H1 (cell line): ENCODE results near the gene EMC10. TPM values are rescaled to one million over a fixed set of nuclear protein-coding genes. Genes with fewer than 3 reads are reported as not detected.

Experiments
- CTCF ChIA-PET: fragments of 300-600 bp; sonication (Branson Sonifier 250); formaldehyde crosslinking; loops from one replicate; lab custom pipeline; 2021; ENCODE audit not compliant: partially characterized antibody; lab: Charles Lee
- POLR2A ChIA-PET: fragments of 300-600 bp; sonication (Branson Sonifier 250); formaldehyde crosslinking; loops from one replicate; lab custom pipeline; 2021; ENCODE audit warnings: inconsistent platforms; ENCODE audit not compliant: partially characterized antibody; lab: Charles Lee
- DNase-seq, 2 experiments: peaks; one replicate each; pipeline versions ENCODE4 v3.0.0 to v3.0.0-alpha.2; 2010 to 2022; ENCODE audit warnings: low spot score in 2 of 2, low read depth in 1 of 2, mixed read lengths in 1 of 2
- FAIRE-seq: peaks from 2 replicates; lab custom pipeline; 2011; peaks lifted over from hg19 to GRCh38; lab: Jason Lieb, UNC
- H2AFZ ChIP-seq: 2 replicates; pipeline ENCODE4 v1.8.1; 2012; ENCODE audit warnings: low read length, inconsistent platforms
- H2AK5ac ChIP-seq: 2 replicates; pipeline ENCODE4 v1.6.1; 2013; ENCODE audit warnings: low read depth, low read length
- H2BK120ac ChIP-seq: replicated peaks from 2 replicates; pipeline ENCODE3; 2013; ENCODE audit warnings: low read depth, low read length, inconsistent platforms
- H2BK12ac ChIP-seq: 2 replicates; pipeline ENCODE4 v1.6.1; 2013; ENCODE audit warnings: low read depth, low read length
- H2BK15ac ChIP-seq: 2 replicates; pipeline ENCODE4 v1.6.1; 2013; ENCODE audit warnings: low read length
- H2BK20ac ChIP-seq: 2 replicates; pipeline ENCODE4 v1.6.1; 2013; ENCODE audit warnings: low read length
- H2BK5ac ChIP-seq: 2 replicates; pipeline ENCODE4 v1.6.1; 2013; ENCODE audit warnings: low read depth, low read length
- H3K14ac ChIP-seq: 2 replicates; pipeline ENCODE4 v1.6.1; 2013; ENCODE audit warnings: inconsistent platforms; ENCODE audit not compliant: insufficient read length
- H3K18ac ChIP-seq: 2 replicates; pipeline ENCODE4 v1.6.1; 2013; ENCODE audit warnings: low read length; ENCODE audit errors: extremely low read depth
- H3K23ac ChIP-seq: 2 replicates; pipeline ENCODE4 v1.6.1; 2013; ENCODE audit warnings: inconsistent platforms; ENCODE audit not compliant: insufficient read length
- H3K23me2 ChIP-seq: 2 replicates; pipeline ENCODE4 v1.6.1; 2013; ENCODE audit warnings: low read depth, low read length
- H3K27ac ChIP-seq: 2 replicates; pipeline ENCODE4 v1.6.1; 2011; ENCODE audit warnings: low read depth, low read length, inconsistent platforms
- H3K27me3 ChIP-seq, 4 experiments: replicated peaks in 1 of 4; 1 replicate in 1 of 4; 2 replicates in 3 of 4; pipeline versions ENCODE4 v1.6.1 to v1.8.1; 2011 to 2013; ENCODE audit warnings: low read length in 3 of 4, mild to moderate bottlenecking in 3 of 4, inconsistent platforms in 2 of 4, mixed read lengths in 2 of 4, moderate library complexity in 1 of 4; ENCODE audit not compliant: control insufficient read depth in 3 of 4, insufficient read depth in 3 of 4; ENCODE audit errors: extremely low read depth in 1 of 4
- H3K36me3 ChIP-seq, 4 experiments: 2 replicates each; pipeline versions ENCODE4 v1.6.1 to v1.8.1; 2011 to 2013; ENCODE audit warnings: mild to moderate bottlenecking in 4 of 4, low read length in 3 of 4, moderate library complexity in 2 of 4, control low read depth in 1 of 4, inconsistent platforms in 1 of 4; ENCODE audit not compliant: insufficient read depth in 4 of 4, control insufficient read depth in 2 of 4
- H3K4ac ChIP-seq: replicated peaks from 2 replicates; pipeline ENCODE3; 2013; ENCODE audit warnings: low read length, low read depth, mixed read lengths, inconsistent platforms; ENCODE audit not compliant: insufficient read length
- H3K4me1 ChIP-seq, 4 experiments: replicated peaks in 1 of 4; 1 replicate in 1 of 4; 2 replicates in 3 of 4; pipeline versions ENCODE4 v1.6.1 to v1.8.1; 2011 to 2013; ENCODE audit warnings: low read length in 3 of 4, inconsistent platforms in 2 of 4, mixed read lengths in 1 of 4; ENCODE audit not compliant: insufficient read depth in 4 of 4, control insufficient read depth in 3 of 4
- H3K4me2 ChIP-seq, 2 experiments: 2 replicates each; pipeline versions ENCODE4 v1.6.1 to v1.8.1; 2011 to 2013; ENCODE audit warnings: low read depth in 2 of 2, low read length in 2 of 2, control low read depth in 1 of 2, inconsistent platforms in 1 of 2, mild to moderate bottlenecking in 1 of 2; ENCODE audit not compliant: insufficient read depth in 1 of 2
- H3K4me3 ChIP-seq, 4 experiments: fragments of 200-600, 300-600 bp in 1 of 4; sonication (generic), shearing (Covaris generic), sonication (Bioruptor Twin) in 1 of 4; 2 replicates each; pipeline versions ENCODE4 v1.5.1 to v1.8.1; 2011 to 2016; ENCODE audit warnings: low read length in 4 of 4, low read depth in 3 of 4, control low read depth in 2 of 4, inconsistent platforms in 2 of 4, mild to moderate bottlenecking in 2 of 4, mixed read lengths in 1 of 4, moderate library complexity in 1 of 4; ENCODE audit not compliant: insufficient read depth in 2 of 4; ENCODE audit errors: extremely low read depth in 1 of 4
- H3K56ac ChIP-seq: replicated peaks from 2 replicates; pipeline ENCODE3; 2013; ENCODE audit warnings: low read depth, mild to moderate bottlenecking, mixed read lengths, low read length, inconsistent platforms; ENCODE audit not compliant: insufficient read length
- H3K79me1 ChIP-seq: 2 replicates; pipeline ENCODE4 v1.6.1; 2013; ENCODE audit warnings: low read depth, low read length, control low read depth
- H3K79me2 ChIP-seq, 2 experiments: 2 replicates each; pipeline versions ENCODE4 v1.6.1 to v1.8.1; 2012 to 2013; ENCODE audit warnings: low read length in 2 of 2, mild to moderate bottlenecking in 2 of 2, inconsistent platforms in 1 of 2; ENCODE audit not compliant: insufficient read depth in 2 of 2, control insufficient read depth in 1 of 2
- H3K9ac ChIP-seq, 4 experiments: replicated peaks in 1 of 4; 1 replicate in 1 of 4; 2 replicates in 3 of 4; pipeline versions ENCODE4 v1.6.1 to v1.8.1; 2011 to 2013; ENCODE audit warnings: low read depth in 3 of 4, low read length in 3 of 4, control low read depth in 2 of 4, mild to moderate bottlenecking in 2 of 4, moderate library complexity in 2 of 4, inconsistent platforms in 1 of 4; ENCODE audit errors: extremely low read depth in 1 of 4
- H3K9me3 ChIP-seq, 2 experiments: 2 replicates each; pipeline versions ENCODE4 v1.6.1 to v1.8.1; 2012 to 2013; ENCODE audit warnings: mild to moderate bottlenecking in 2 of 2, moderate library complexity in 2 of 2, control low read depth in 1 of 2, inconsistent platforms in 1 of 2, low read depth in 1 of 2, low read length in 1 of 2, mixed read lengths in 1 of 2; ENCODE audit not compliant: insufficient read depth in 2 of 2
- H4K20me1 ChIP-seq, 2 experiments: replicated peaks in 1 of 2; 2 replicates each; pipeline versions ENCODE3 to v1.8.1; 2011 to 2013; ENCODE audit warnings: inconsistent platforms in 2 of 2, low read length in 2 of 2, mild to moderate bottlenecking in 1 of 2; ENCODE audit not compliant: insufficient read depth in 2 of 2, control insufficient read depth in 1 of 2
- H4K5ac ChIP-seq: 2 replicates; pipeline ENCODE4 v1.6.1; 2013; ENCODE audit warnings: low read length, low read depth, mixed read lengths, inconsistent platforms; ENCODE audit not compliant: insufficient read length
- H4K8ac ChIP-seq: 2 replicates; pipeline ENCODE4 v1.8.0; 2013; ENCODE audit warnings: mild to moderate bottlenecking, moderate library complexity, low read length, inconsistent platforms; ENCODE audit not compliant: insufficient read depth; ENCODE audit errors: extremely low read depth
- H4K91ac ChIP-seq: replicated peaks from 2 replicates; pipeline ENCODE3; 2013; ENCODE audit warnings: low read length, mixed read lengths, inconsistent platforms; ENCODE audit not compliant: insufficient read length
- EZH2 ChIP-seq: fragments of 200-600 bp; sonication (generic); IDR thresholded peaks from 2 replicates; pipeline ENCODE4 v1.7.1; 2012; ENCODE audit warnings: low read depth, mild to moderate bottlenecking, moderate library complexity, low read length, inconsistent platforms; ENCODE audit not compliant: severe bottlenecking
- MAX ChIP-seq: IDR thresholded peaks from 2 replicates; pipeline ENCODE4 v1.6.1; 2012; ENCODE audit warnings: inconsistent platforms
- WGBS, 2 experiments: shearing (Covaris generic) in 1 of 2; methylation state at CpG; one replicate each; pipeline versions ENCODE4 v1.1.6 to v1.1.7; 2013 to 2015; ENCODE audit warnings: low lambda C conversion rate in 2 of 2, mixed read lengths in 2 of 2, inconsistent platforms in 1 of 2, low coverage in 1 of 2, missing lambda C conversion rate in 1 of 2; ENCODE audit not compliant: insufficient replicate concordance in 2 of 2, insufficient coverage in 1 of 2, insufficient read length in 1 of 2; ENCODE audit errors: extremely low coverage in 1 of 2, missing lambda C conversion rate in 1 of 2; 5-methylcytosine and 5-hydroxymethylcytosine counted together
- polyA plus RNA-seq, 7 experiments: library from polyadenylated mRNA; depleted of rRNA in 3 of 7; stranded (reverse) in 5 of 7; unstranded in 2 of 7; fragments of >200 nt in 5 of 7; fragments of 200-250 nt in 2 of 7; gene quantifications; 1 replicate in 5 of 7; 2 replicates in 1 of 7; 4 replicates in 1 of 7; pipeline versions ENCODE4 v1.2.1 to v1.2.3, GENCODE V29; 2011 to 2013; ENCODE audit warnings: missing spikeins in 2 of 7, mixed read lengths in 2 of 7
- total RNA-seq: library from RNA; stranded (reverse); fragmentation: NEBNext Ultra II Directional; extraction: Animal tissue kit (Norgen Biotek cat#: 25700); gene quantifications from 2 replicates; pipeline ENCODE4 v1.2.1, GENCODE V29; 2021

EMC10 gene
- total and polyA plus RNA-seq, 2 of the 8 experiments (the other 6 are each of a cell fraction or from before 2014, with no cell fraction given) = 77.6 to 103 TPM

GRCh38 chr19:50477751-50478515 is 1.6 kb downstream of the EMC10 start:
- no peaks in the 10 kb centered on the region; a peak in 1 of 7 replicates for H3K27me3 ChIP-seq
- H3K18ac ChIP-seq = no peak overlapping the region
- CTCF ChIA-PET = interaction anchor here (0.9 to 2.6 kb wide), 22 partner anchors 10 to 301 kb away, joined by 3 to 18 read pairs (median 6); partner anchors contain the start of gene JOSD2
- no peak overlapping the region for H4K8ac ChIP-seq
- peak overlapping the region in 1 of 4 experiments; percentile 79; a peak in 2 of 8 replicates for H3K4me3 ChIP-seq
- DNase-seq (no peak), FAIRE-seq (no peak)
- H3K36me3 ChIP-seq = peaks cover 2 to 44% (median 10%) of the 10 kb centered on the region in 4 experiments; a peak in 6 of 8 replicates
- no peak overlapping the region for H2BK12ac ChIP-seq
- H2AFZ ChIP-seq = no peak overlapping the region
- H3K9me3 ChIP-seq = peaks cover 3 to 6% of the 10 kb centered on the region in 2 experiments; a peak in 3 of 4 replicates
- POLR2A ChIA-PET = interaction anchor here (0.7 to 2.7 kb wide), 13 partner anchors 7 to 613 kb away, joined by 3 to 12 read pairs (median 5); partner anchors contain the start of gene NR1H2
- no peak overlapping the region for H2BK5ac ChIP-seq
- no peak overlapping the region for H2BK20ac ChIP-seq
- no peak overlapping the region for H2AK5ac ChIP-seq
- no peak overlapping the region for H3K23ac ChIP-seq
- H3K23me2 ChIP-seq = peaks cover 2% of the 10 kb centered on the region; the same call in 1 of the 2 replicates
- H3K4ac ChIP-seq = no peak overlapping the region
- H3K56ac ChIP-seq = no peak overlapping the region
- H3K14ac ChIP-seq = no peak overlapping the region
- WGBS, 2 experiments = 96% methylated on average over 17 of the region's 17 CpGs; no CpG with 5 or more reads in 1 of the 2 experiments
- no peak overlapping the region for H4K5ac ChIP-seq
- peak overlapping the region in 1 of 2 experiments; percentile 59; a peak in 2 of 4 replicates for H3K4me2 ChIP-seq
- no peak overlapping the region for H2BK15ac ChIP-seq
- H4K20me1 ChIP-seq = peaks cover 6 to 8% of the 10 kb centered on the region in 2 experiments
- TF ChIP-seq MAX (no peak), EZH2 (no peak)
- H3K79me1 ChIP-seq = peaks cover 10% of the 10 kb centered on the region
- H3K79me2 ChIP-seq = peaks cover 4 to 16% of the 10 kb centered on the region in 2 experiments; a peak in 3 of 4 replicates
- no peak overlapping the region for H2BK120ac ChIP-seq
- H4K91ac ChIP-seq = no peak overlapping the region
- no peak overlapping the region for H3K27ac ChIP-seq
- no peak overlapping the region for H3K9ac ChIP-seq
- H3K4me1 ChIP-seq = no peaks in the 10 kb centered on the region
